GM23338 (cell line): ENCODE measurements around the gene COL25A1. TPM values are rescaled to one million over a fixed set of nuclear protein-coding genes. Genes with fewer than 3 reads are reported as not detected.

Experiments used
- ATAC-seq: fragments of 200-7000 bp; cut with Tn5 transposase; 3 replicates; pipeline ENCODE4 v1.9.1; 2020
- DNase-seq: peaks from one replicate; pipeline ENCODE4 v3.0.0-alpha.2; 2015; ENCODE audit warnings: low spot score
- H2AFZ ChIP-seq: fragments of 200-600 bp; sonication (generic); 2 replicates; pipeline ENCODE4 v1.8.0; 2016; ENCODE audit warnings: antibody characterized with exemption, mild to moderate bottlenecking, moderate library complexity
- H3F3A ChIP-seq: fragments of 200-600 bp; sonication (generic); replicated peaks from 2 replicates; pipeline ENCODE4 v1.8.0; 2017; ENCODE audit warnings: antibody characterized with exemption, mixed run types, low read depth
- H3K27ac ChIP-seq: fragments of 200-600 bp; sonication (generic); 2 replicates; pipeline ENCODE4 v1.6.1; 2016; ENCODE audit warnings: low read depth
- H3K27me3 ChIP-seq: fragments of 200-600 bp; sonication (generic); 2 replicates; pipeline ENCODE4 v1.8.0; 2016; ENCODE audit warnings: mild to moderate bottlenecking, mixed run types, moderate library complexity; ENCODE audit not compliant: insufficient read depth
- H3K36me3 ChIP-seq: fragments of 200-600 bp; sonication (generic); 2 replicates; pipeline ENCODE4 v1.8.0; 2016; ENCODE audit warnings: mild to moderate bottlenecking; ENCODE audit not compliant: insufficient read depth
- H3K4me1 ChIP-seq: fragments of 200-600 bp; sonication (generic); 2 replicates; pipeline ENCODE4 v1.8.0; 2016; ENCODE audit warnings: mild to moderate bottlenecking, moderate library complexity; ENCODE audit not compliant: insufficient read depth
- H3K4me2 ChIP-seq: fragments of 200-600 bp; sonication (generic); 2 replicates; pipeline ENCODE4 v1.7.1; 2017; ENCODE audit warnings: mixed run types
- H3K4me3 ChIP-seq: fragments of 200-600 bp; sonication (generic); 2 replicates; pipeline ENCODE4 v1.6.1; 2016; ENCODE audit warnings: mixed run types
- H3K79me2 ChIP-seq: fragments of 200-600 bp; sonication (generic); replicated peaks from 2 replicates; pipeline ENCODE4 v1.8.0; 2017; ENCODE audit warnings: mild to moderate bottlenecking; ENCODE audit not compliant: insufficient read depth
- H3K9me2 ChIP-seq: fragments of 200-600 bp; sonication (generic); 2 replicates; pipeline ENCODE4 v1.8.0; 2017; ENCODE audit not compliant: insufficient read depth
- H4K20me1 ChIP-seq: fragments of 200-600 bp; sonication (generic); replicated peaks from 2 replicates; pipeline ENCODE4 v1.8.0; 2017; ENCODE audit warnings: mild to moderate bottlenecking; ENCODE audit not compliant: insufficient read depth
- H3K27ac Mint-ChIP-seq: 2 replicates; pipeline ENCODE4 v1.8.0; 2020; ENCODE audit warnings: inconsistent platforms, mild to moderate bottlenecking, moderate library complexity, mixed read lengths
- H3K27me3 Mint-ChIP-seq: 3 replicates; pipeline ENCODE4 v1.8.0; 2022; ENCODE audit warnings: low read depth, mild to moderate bottlenecking, moderate library complexity, mixed read lengths, inconsistent platforms; ENCODE audit not compliant: insufficient read depth, poor library complexity
- H3K36me3 Mint-ChIP-seq: 3 replicates; pipeline ENCODE4 v1.8.0; 2021; ENCODE audit warnings: low read depth, mild to moderate bottlenecking, inconsistent platforms, moderate library complexity, mixed read lengths
- H3K4me1 Mint-ChIP-seq: 3 replicates; pipeline ENCODE4 v1.8.0; 2020; ENCODE audit warnings: mild to moderate bottlenecking, inconsistent platforms, mixed read lengths
- H3K4me3 Mint-ChIP-seq: 3 replicates; pipeline ENCODE4 v1.8.0; 2021; ENCODE audit warnings: moderate library complexity, mild to moderate bottlenecking, inconsistent platforms, mixed read lengths
- H3K9me3 Mint-ChIP-seq: 3 replicates; pipeline ENCODE4 v1.8.0; 2020; ENCODE audit warnings: moderate library complexity, mild to moderate bottlenecking, inconsistent platforms, mixed read lengths
- CREB1 ChIP-seq: fragments of 250-450 bp; sonication (Bioruptor Pico); IDR thresholded peaks from 2 replicates; pipeline ENCODE4 v1.5.0; 2020; ENCODE audit warnings: low read depth, mild to moderate bottlenecking, moderate library complexity
- CTCF ChIP-seq, 2 experiments: fragments of 200-600 bp in 1 of 2; sonication (generic) in 1 of 2; conservative IDR thresholded peaks; 2 replicates each; pipeline versions ENCODE4 v1.5.1 to v1.6.1; 2016 to 2017; ENCODE audit warnings: antibody characterized with exemption in 2 of 2, low read depth in 2 of 2, mild to moderate bottlenecking in 2 of 2, moderate library complexity in 1 of 2
- ETS1 ChIP-seq: IDR thresholded peaks from 2 replicates; pipeline ENCODE4 v1.6.1; 2016; ENCODE audit warnings: antibody characterized with exemption
- EZH2 ChIP-seq: fragments of 200-600 bp; sonication (generic); IDR thresholded peaks from one replicate; pipeline ENCODE4 v1.8.0; 2017; ENCODE audit warnings: antibody characterized with exemption, mild to moderate bottlenecking, low read depth; ENCODE audit not compliant: unreplicated experiment
- JUNB ChIP-seq: IDR thresholded peaks from one replicate; pipeline ENCODE4 v1.6.1; 2016; ENCODE audit warnings: antibody characterized with exemption; ENCODE audit not compliant: unreplicated experiment
- NANOG ChIP-seq: IDR thresholded peaks from 2 replicates; pipeline ENCODE4 v1.6.1; 2016; ENCODE audit warnings: antibody characterized with exemption, borderline replicate concordance
- POLR2AphosphoS5 ChIP-seq: IDR thresholded peaks from 2 replicates; pipeline ENCODE4 v1.6.1; 2016; ENCODE audit warnings: antibody characterized with exemption, low read depth
- STAT1 ChIP-seq: IDR thresholded peaks from one replicate; pipeline ENCODE4 v1.6.1; 2016; ENCODE audit warnings: antibody characterized with exemption; ENCODE audit not compliant: unreplicated experiment
- ZNF114 ChIP-seq: fragments of 250-450 bp; sonication (Bioruptor Pico); IDR thresholded peaks from 2 replicates; pipeline ENCODE4 v1.5.0; 2020; ENCODE audit warnings: mild to moderate bottlenecking, moderate library complexity
- ZNF331 ChIP-seq: fragments of 250-450 bp; sonication (Bioruptor Pico); IDR thresholded peaks from 2 replicates; pipeline ENCODE4 v1.5.0; 2020; ENCODE audit warnings: low read depth, mild to moderate bottlenecking, moderate library complexity
- ZNF462 ChIP-seq: fragments of 250-450 bp; sonication (Bioruptor Pico); IDR thresholded peaks from 2 replicates; pipeline ENCODE4 v1.5.0; 2020; ENCODE audit warnings: mild to moderate bottlenecking, moderate library complexity
- polyA plus RNA-seq: library from polyadenylated mRNA; unstranded; fragments of >200 nt; fragmentation: Nextera tagmentation; extraction: Ambion mirVana; gene quantifications from 2 replicates; pipeline ENCODE4 v1.2.1, GENCODE V29; 2016
- total RNA-seq: library from RNA; depleted of rRNA; stranded (reverse); fragments of >200 nt; shearing (Covaris generic); gene quantifications from 2 replicates; pipeline ENCODE4 v1.2.3, GENCODE V29; 2014
- TF ChIP-seq, protein P1 (sequence below): IDR thresholded peaks from one replicate; pipeline ENCODE4 v1.6.1; 2018; ENCODE audit warnings: antibody characterized with exemption; ENCODE audit not compliant: unreplicated experiment

COL25A1 gene
- total and polyA plus RNA-seq, 2 experiments from 2014 or later = 3.9 to 5.6 TPM

GRCh38 chr4:109067508-109068235 is 234.8 kb downstream of the COL25A1 start (continued):
- no peak for TF ChIP-seq CTCF (conservative IDR thresholded peaks at IDR 0.05; ENCODE audit: low read depth in 2 of 2)

GRCh38 chr4:109065006-109065405 is 237.5 kb downstream of the COL25A1 start:
- no peaks in the 10 kb centered on the region for H3K79me2 ChIP-seq
- no peak for ATAC-seq
- Mint-ChIP-seq H3K36me3 (no peaks in the 10 kb centered on the region), H3K27ac (no peak overlapping the region), H3K27me3 (peaks cover 2% of the 10 kb centered on the region), H3K4me3 (no peak overlapping the region), H3K4me1 (no peaks in the 10 kb centered on the region), H3K9me3 (no peaks in the 10 kb centered on the region)
- no peaks in the 10 kb centered on the region for H4K20me1 ChIP-seq
- no peak for DNase-seq
- H3F3A ChIP-seq = no peaks in the 10 kb centered on the region
- H3K36me3 ChIP-seq = no peaks in the 10 kb centered on the region
- H3K4me1 ChIP-seq = no peaks in the 10 kb centered on the region
- no peak overlapping the region for H3K4me2 ChIP-seq
- no peaks in the 10 kb centered on the region for H3K27me3 ChIP-seq
- no peak overlapping the region for H3K27ac ChIP-seq
- no peak overlapping the region for H2AFZ ChIP-seq
- no peak overlapping the region for H3K4me3 ChIP-seq
- H3K9me2 ChIP-seq = no peaks in the 10 kb centered on the region
- TF ChIP-seq STAT1 (no peak), EZH2 (no peak), NANOG (no peak), CREB1 (CRISPR knock-in tag) (no peak), JUNB (no peak), ZNF331 (CRISPR knock-in tag) (no peak), ZNF462 (CRISPR knock-in tag) (no peak), ETS1 (no peak), ZNF114 (CRISPR knock-in tag) (no peak), POLR2AphosphoS5 (no peak)
- TF ChIP-seq, protein P1, sequence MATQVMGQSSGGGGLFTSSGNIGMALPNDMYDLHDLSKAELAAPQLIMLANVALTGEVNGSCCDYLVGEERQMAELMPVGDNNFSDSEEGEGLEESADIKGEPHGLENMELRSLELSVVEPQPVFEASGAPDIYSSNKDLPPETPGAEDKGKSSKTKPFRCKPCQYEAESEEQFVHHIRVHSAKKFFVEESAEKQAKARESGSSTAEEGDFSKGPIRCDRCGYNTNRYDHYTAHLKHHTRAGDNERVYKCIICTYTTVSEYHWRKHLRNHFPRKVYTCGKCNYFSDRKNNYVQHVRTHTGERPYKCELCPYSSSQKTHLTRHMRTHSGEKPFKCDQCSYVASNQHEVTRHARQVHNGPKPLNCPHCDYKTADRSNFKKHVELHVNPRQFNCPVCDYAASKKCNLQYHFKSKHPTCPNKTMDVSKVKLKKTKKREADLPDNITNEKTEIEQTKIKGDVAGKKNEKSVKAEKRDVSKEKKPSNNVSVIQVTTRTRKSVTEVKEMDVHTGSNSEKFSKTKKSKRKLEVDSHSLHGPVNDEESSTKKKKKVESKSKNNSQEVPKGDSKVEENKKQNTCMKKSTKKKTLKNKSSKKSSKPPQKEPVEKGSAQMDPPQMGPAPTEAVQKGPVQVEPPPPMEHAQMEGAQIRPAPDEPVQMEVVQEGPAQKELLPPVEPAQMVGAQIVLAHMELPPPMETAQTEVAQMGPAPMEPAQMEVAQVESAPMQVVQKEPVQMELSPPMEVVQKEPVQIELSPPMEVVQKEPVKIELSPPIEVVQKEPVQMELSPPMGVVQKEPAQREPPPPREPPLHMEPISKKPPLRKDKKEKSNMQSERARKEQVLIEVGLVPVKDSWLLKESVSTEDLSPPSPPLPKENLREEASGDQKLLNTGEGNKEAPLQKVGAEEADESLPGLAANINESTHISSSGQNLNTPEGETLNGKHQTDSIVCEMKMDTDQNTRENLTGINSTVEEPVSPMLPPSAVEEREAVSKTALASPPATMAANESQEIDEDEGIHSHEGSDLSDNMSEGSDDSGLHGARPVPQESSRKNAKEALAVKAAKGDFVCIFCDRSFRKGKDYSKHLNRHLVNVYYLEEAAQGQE = no peak
